Astrocyte (in vitro differentiated cells and primary cell): ENCODE results near the gene ABCA12. TPM values are rescaled to one million over a fixed set of nuclear protein-coding genes. Genes with fewer than 3 reads are reported as not detected.

Experiments used
- DNase-seq: peaks from one replicate; pipeline ENCODE4 v3.0.0-alpha.2; 2010; ENCODE audit warnings: low read depth
- FAIRE-seq: peaks from 2 replicates; lab custom pipeline; 2011; peaks lifted over from hg19 to GRCh38; lab: Jason Lieb, UNC
- H2AFZ ChIP-seq: 2 replicates; pipeline ENCODE4 v1.6.0; 2012; ENCODE audit warnings: low read depth, low read length, inconsistent platforms
- H3K27ac ChIP-seq: 2 replicates; pipeline ENCODE4 v1.5.1; 2011; ENCODE audit warnings: low read depth, low read length, inconsistent platforms
- H3K27me3 ChIP-seq: 2 replicates; pipeline ENCODE4 v1.6.0; 2011; ENCODE audit warnings: low read length, inconsistent platforms; ENCODE audit not compliant: insufficient read depth
- H3K36me3 ChIP-seq: 2 replicates; pipeline ENCODE4 v1.5.1; 2011; ENCODE audit warnings: low read length, inconsistent platforms; ENCODE audit not compliant: insufficient read depth
- H3K4me1 ChIP-seq: 2 replicates; pipeline ENCODE4 v1.5.1; 2011; ENCODE audit warnings: low read length, inconsistent platforms; ENCODE audit not compliant: insufficient read depth
- H3K4me2 ChIP-seq: 2 replicates; pipeline ENCODE4 v1.6.0; 2012; ENCODE audit warnings: low read length, inconsistent platforms
- H3K4me3 ChIP-seq: 2 replicates; pipeline ENCODE4 v1.5.1; 2011; ENCODE audit warnings: low read depth, mild to moderate bottlenecking, low read length, inconsistent platforms; ENCODE audit not compliant: insufficient read depth
- H3K79me2 ChIP-seq: 2 replicates; pipeline ENCODE4 v1.6.0; 2012; ENCODE audit warnings: mild to moderate bottlenecking, low read length, inconsistent platforms; ENCODE audit not compliant: insufficient read depth
- H3K9ac ChIP-seq: 2 replicates; pipeline ENCODE4 v1.6.0; 2012; ENCODE audit warnings: mild to moderate bottlenecking, low read length, inconsistent platforms
- H3K9me3 ChIP-seq: 2 replicates; pipeline ENCODE4 v1.5.1; 2012; ENCODE audit warnings: low read depth, mild to moderate bottlenecking, low read length, inconsistent platforms; ENCODE audit not compliant: insufficient read depth
- H4K20me1 ChIP-seq: 2 replicates; pipeline ENCODE4 v1.6.0; 2012; ENCODE audit warnings: low read length, inconsistent platforms; ENCODE audit not compliant: insufficient read depth
- H3K27ac Mint-ChIP-seq: one replicate; pipeline ENCODE4 v1.8.0; 2021; ENCODE audit warnings: mild to moderate bottlenecking, mixed read lengths; ENCODE audit not compliant: unreplicated experiment
- H3K27me3 Mint-ChIP-seq: one replicate; pipeline ENCODE4 v1.8.0; 2021; ENCODE audit warnings: low read depth, mixed read lengths; ENCODE audit not compliant: unreplicated experiment
- H3K36me3 Mint-ChIP-seq: one replicate; pipeline ENCODE4 v1.8.0; 2021; ENCODE audit warnings: low read depth, mixed read lengths; ENCODE audit not compliant: unreplicated experiment
- H3K4me1 Mint-ChIP-seq: one replicate; pipeline ENCODE4 v1.8.0; 2021; ENCODE audit warnings: low read depth, mixed read lengths; ENCODE audit not compliant: unreplicated experiment
- H3K4me3 Mint-ChIP-seq: one replicate; pipeline ENCODE4 v1.8.0; 2021; ENCODE audit warnings: mild to moderate bottlenecking, moderate library complexity, mixed read lengths; ENCODE audit not compliant: unreplicated experiment
- H3K9me3 Mint-ChIP-seq: one replicate; pipeline ENCODE4 v1.8.0; 2021; ENCODE audit warnings: mild to moderate bottlenecking, mixed read lengths; ENCODE audit not compliant: unreplicated experiment
- EZH2 ChIP-seq: IDR thresholded peaks from 2 replicates; pipeline ENCODE4 v1.6.1; 2012; ENCODE audit warnings: mild to moderate bottlenecking, low read length, inconsistent platforms; ENCODE audit not compliant: insufficient read depth
- total RNA-seq: library from RNA; stranded (reverse); gene quantifications from 2 replicates; pipeline ENCODE4 v1.2.1, GENCODE V29; 2021
- TF ChIP-seq, protein P1 (sequence below): IDR thresholded peaks from 2 replicates; pipeline ENCODE4 v1.5.1; 2011; ENCODE audit warnings: low read depth, mild to moderate bottlenecking, inconsistent platforms, low read length, moderate library complexity; ENCODE audit not compliant: insufficient read depth

ABCA12 gene
- total RNA-seq, 1 donor from 2014 or later: 4.4 TPM

DNA sequence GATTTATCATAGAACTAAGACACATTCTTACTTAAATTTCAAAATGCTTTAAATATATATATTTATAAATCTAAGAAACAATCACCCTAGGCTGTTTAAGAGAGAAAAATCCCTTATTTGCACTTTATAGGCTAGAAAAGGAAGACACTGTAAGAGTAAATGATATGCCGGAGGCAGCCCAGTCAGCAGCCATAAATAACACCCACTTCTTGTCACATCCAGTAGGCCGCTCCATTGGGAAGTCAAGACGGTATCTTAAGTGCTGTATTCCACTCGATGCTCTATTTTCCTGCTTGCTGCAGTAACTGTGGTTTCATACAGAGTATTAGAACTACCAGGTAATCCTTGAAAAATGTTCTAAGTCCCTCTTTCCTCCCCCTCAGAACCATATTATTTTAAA lies 57.9 kb downstream of the ABCA12 start:
- H3K27ac ChIP-seq: no peak overlapping the region
- DNase-seq (no peak), FAIRE-seq (no peak)
- H3K9me3 Mint-ChIP-seq: no peaks in the 10 kb centered on the region
- no peak overlapping the region for H3K4me3 ChIP-seq
- H3K9ac ChIP-seq: no peak overlapping the region
- H3K27me3 Mint-ChIP-seq: no peaks in the 10 kb centered on the region
- no peaks in the 10 kb centered on the region for H3K27me3 ChIP-seq
- no peak overlapping the region for H2AFZ ChIP-seq
- H3K27ac Mint-ChIP-seq: no peak overlapping the region
- no peak overlapping the region for H3K4me2 ChIP-seq
- no peak overlapping the region for H3K4me3 Mint-ChIP-seq
- no peak for TF ChIP-seq EZH2
- TF ChIP-seq, protein P1, sequence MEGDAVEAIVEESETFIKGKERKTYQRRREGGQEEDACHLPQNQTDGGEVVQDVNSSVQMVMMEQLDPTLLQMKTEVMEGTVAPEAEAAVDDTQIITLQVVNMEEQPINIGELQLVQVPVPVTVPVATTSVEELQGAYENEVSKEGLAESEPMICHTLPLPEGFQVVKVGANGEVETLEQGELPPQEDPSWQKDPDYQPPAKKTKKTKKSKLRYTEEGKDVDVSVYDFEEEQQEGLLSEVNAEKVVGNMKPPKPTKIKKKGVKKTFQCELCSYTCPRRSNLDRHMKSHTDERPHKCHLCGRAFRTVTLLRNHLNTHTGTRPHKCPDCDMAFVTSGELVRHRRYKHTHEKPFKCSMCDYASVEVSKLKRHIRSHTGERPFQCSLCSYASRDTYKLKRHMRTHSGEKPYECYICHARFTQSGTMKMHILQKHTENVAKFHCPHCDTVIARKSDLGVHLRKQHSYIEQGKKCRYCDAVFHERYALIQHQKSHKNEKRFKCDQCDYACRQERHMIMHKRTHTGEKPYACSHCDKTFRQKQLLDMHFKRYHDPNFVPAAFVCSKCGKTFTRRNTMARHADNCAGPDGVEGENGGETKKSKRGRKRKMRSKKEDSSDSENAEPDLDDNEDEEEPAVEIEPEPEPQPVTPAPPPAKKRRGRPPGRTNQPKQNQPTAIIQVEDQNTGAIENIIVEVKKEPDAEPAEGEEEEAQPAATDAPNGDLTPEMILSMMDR: no peak
- H3K36me3 ChIP-seq: no peaks in the 10 kb centered on the region
- no peaks in the 10 kb centered on the region for H3K79me2 ChIP-seq
- no peaks in the 10 kb centered on the region for H3K36me3 Mint-ChIP-seq
- H4K20me1 ChIP-seq: no peaks in the 10 kb centered on the region
- no peaks in the 10 kb centered on the region for H3K9me3 ChIP-seq
- H3K4me1 Mint-ChIP-seq: no peaks in the 10 kb centered on the region
- no peaks in the 10 kb centered on the region for H3K4me1 ChIP-seq

DNA sequence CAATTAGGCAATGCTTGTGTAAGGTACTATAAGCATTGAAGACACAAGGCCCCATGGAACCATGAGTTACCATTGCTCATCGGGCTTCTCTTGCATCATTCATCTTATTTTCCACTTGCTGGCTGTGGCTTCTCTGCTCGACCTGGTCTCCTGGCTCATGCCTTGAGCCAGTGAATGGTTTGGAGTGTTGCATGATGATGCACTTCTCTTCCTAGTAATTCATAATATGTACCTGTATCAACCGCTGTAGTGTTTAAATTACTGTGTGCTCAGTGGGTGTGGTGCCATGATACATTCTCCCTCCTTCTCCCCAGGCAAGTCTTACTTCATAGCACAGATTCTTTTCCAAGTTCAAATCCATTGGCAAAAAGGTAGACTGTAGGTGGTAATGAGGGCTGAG lies 66.8 kb downstream of the ABCA12 start:
- Mint-ChIP-seq H3K4me3 (no peak overlapping the region), H3K9me3 (no peaks in the 10 kb centered on the region), H3K36me3 (no peaks in the 10 kb centered on the region), H3K27me3 (no peaks in the 10 kb centered on the region), H3K4me1 (no peaks in the 10 kb centered on the region), H3K27ac (no peak overlapping the region)
- no peaks in the 10 kb centered on the region for H3K27me3 ChIP-seq
- H3K79me2 ChIP-seq: no peaks in the 10 kb centered on the region
- DNase-seq (no peak), FAIRE-seq (no peak)
- no peak overlapping the region for H3K27ac ChIP-seq
- H3K4me2 ChIP-seq: no peak overlapping the region
- no peak overlapping the region for H3K4me3 ChIP-seq
- no peaks in the 10 kb centered on the region for H3K9me3 ChIP-seq
- H3K4me1 ChIP-seq: no peaks in the 10 kb centered on the region
- no peak overlapping the region for H3K9ac ChIP-seq
- no peaks in the 10 kb centered on the region for H4K20me1 ChIP-seq
- no peak overlapping the region for H2AFZ ChIP-seq
- no peaks in the 10 kb centered on the region for H3K36me3 ChIP-seq
- no peak for TF ChIP-seq EZH2
- TF ChIP-seq, protein P1: no peak

GRCh38 chr2:215068399-215068798 lies 70.0 kb downstream of the ABCA12 start:
- Histone ChIP-seq H3K27me3 (no peaks in the 10 kb centered on the region), H3K4me3 (no peak overlapping the region), H3K36me3 (no peaks in the 10 kb centered on the region), H3K9me3 (no peaks in the 10 kb centered on the region), H3K79me2 (no peaks in the 10 kb centered on the region), H2AFZ (no peak overlapping the region), H3K4me1 (no peaks in the 10 kb centered on the region), H3K4me2 (no peak overlapping the region), H3K9ac (no peak overlapping the region), H4K20me1 (no peaks in the 10 kb centered on the region), H3K27ac (no peak overlapping the region)
- no peak overlapping the region for H3K27ac Mint-ChIP-seq
- FAIRE-seq (no peak), DNase-seq (no peak)
- H3K27me3 Mint-ChIP-seq: no peaks in the 10 kb centered on the region
- peaks cover 7% of the 10 kb centered on the region for H3K4me1 Mint-ChIP-seq
- H3K36me3 Mint-ChIP-seq: no peaks in the 10 kb centered on the region
- TF ChIP-seq, protein P1: no peak
- no peak for TF ChIP-seq EZH2
- H3K9me3 Mint-ChIP-seq: no peaks in the 10 kb centered on the region
- H3K4me3 Mint-ChIP-seq: no peak overlapping the region
